ENCODE measurements around the gene NR3C1.

NR3C1 gene

DNA sequence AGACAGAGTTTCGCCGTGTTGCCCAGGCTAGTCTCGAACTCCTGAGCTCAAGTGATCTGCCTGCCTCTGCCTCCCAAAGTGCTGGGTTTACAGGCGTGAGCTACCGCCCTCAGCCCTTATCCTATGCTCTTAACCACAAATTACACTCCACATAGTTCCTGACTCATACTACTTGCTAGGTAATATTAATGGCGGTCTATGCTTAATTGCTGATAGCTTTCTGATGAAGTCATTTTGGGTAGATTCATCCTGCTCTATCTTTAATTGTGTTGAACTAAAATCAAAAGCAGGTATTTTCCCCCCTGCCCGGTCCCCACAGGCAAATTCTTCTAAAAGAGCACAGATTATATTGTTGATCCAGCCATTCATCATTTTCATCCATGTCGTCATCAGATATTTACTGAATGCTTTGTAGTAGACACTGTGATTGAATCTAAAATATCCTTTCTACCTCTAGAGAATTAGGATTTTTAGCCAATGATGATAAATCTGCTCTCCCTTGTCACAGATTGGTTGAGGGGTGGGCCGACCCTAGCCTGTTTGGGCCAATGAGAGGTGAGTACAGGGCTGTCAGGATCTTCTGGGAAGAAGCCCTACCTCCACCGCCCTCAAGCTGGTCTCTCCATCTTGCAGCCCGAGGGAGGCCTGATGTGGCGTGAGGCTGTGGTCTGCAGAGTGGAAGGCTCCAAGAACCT lies 144.8 kb downstream of the NR3C1 start:
- no peaks in the 10 kb centered on the region for H3K36me3 ChIP-seq (ENCODE audit: control insufficient read depth, insufficient read depth, low read length)
- 96 to 97% methylated on average over 7 to 8 of the region's 12 CpGs for WGBS, 2 experiments (ENCODE audit: insufficient coverage in 2 of 2)
- no peaks in the 10 kb centered on the region for H3K9me3 ChIP-seq (ENCODE audit: control insufficient read depth, low read length)
- H3K4me3 ChIP-seq (ENCODE audit: extremely low read depth, insufficient read depth, low read length, poor library complexity, severe bottlenecking): no peak overlapping the region
- H3K27ac ChIP-seq (ENCODE audit: low read depth, low read length, severe bottlenecking): no peak overlapping the region
- no peaks in the 10 kb centered on the region for H3K4me1 ChIP-seq (ENCODE audit: control insufficient read depth, insufficient read depth, low read length, poor library complexity, severe bottlenecking)

DNA sequence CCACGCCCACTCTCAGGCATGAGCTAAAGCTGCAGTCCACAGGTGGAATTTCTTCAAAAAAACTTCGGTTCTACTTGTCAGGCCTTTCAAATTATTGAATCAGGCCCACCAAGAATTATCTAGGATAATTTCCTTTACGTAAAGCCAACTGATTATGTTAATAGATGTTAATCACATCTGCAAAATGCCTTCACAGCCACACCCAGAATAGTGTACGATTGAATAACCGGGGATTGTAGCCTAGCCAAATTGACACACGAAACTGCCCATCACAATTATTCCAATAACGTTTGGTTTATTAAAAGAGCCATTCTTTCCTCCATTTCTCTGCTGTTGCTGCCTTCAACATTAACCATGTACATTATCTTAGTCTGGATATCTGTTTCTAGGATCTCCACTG lies 148.7 kb downstream of the NR3C1 start:
- H3K36me3 ChIP-seq (ENCODE audit: control insufficient read depth, insufficient read depth, low read length): no peaks in the 10 kb centered on the region
- peaks cover 2% of the 10 kb centered on the region for H3K4me1 ChIP-seq (ENCODE audit: control insufficient read depth, insufficient read depth, low read length, poor library complexity, severe bottlenecking)
- no peaks in the 10 kb centered on the region for H3K9me3 ChIP-seq (ENCODE audit: control insufficient read depth, low read length)
- 92 to 95% methylated on average over 4 to 5 of the region's 7 CpGs for WGBS, 2 experiments (ENCODE audit: insufficient coverage in 2 of 2)
- H3K4me3 ChIP-seq (ENCODE audit: extremely low read depth, insufficient read depth, low read length, poor library complexity, severe bottlenecking): no peak overlapping the region
- no peak overlapping the region for H3K27ac ChIP-seq (ENCODE audit: low read depth, low read length, severe bottlenecking)

DNA sequence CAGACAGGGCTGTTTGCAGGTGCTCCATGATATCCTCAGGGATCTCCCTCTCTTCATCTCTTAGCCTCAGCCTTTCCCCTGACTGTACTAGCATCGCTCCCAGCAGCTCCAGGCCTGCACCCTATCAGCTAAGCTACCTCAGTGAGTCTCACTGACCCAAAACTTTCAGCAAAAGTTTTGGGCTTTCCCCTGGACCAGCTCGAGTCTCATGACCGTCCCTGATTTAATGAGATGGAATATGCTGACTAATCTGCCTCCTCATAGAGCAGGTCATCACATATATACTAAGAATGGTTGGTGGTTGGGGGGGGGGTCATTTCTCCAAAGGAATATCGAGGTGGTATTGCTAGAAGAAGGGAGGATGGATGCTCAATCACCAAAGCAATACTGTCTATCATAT lies 151.5 kb downstream of the NR3C1 start:
- H3K4me1 ChIP-seq (ENCODE audit: control insufficient read depth, insufficient read depth, low read length, poor library complexity, severe bottlenecking): peaks cover 2% of the 10 kb centered on the region
- no peaks in the 10 kb centered on the region for H3K36me3 ChIP-seq (ENCODE audit: control insufficient read depth, insufficient read depth, low read length)
- no peaks in the 10 kb centered on the region for H3K9me3 ChIP-seq (ENCODE audit: control insufficient read depth, low read length)
- no peak overlapping the region for H3K27ac ChIP-seq (ENCODE audit: low read depth, low read length, severe bottlenecking)
- WGBS, 2 experiments (ENCODE audit: insufficient coverage in 2 of 2): 71 to 86% methylated on average over 1 of the region's 4 CpGs
- no peak overlapping the region for H3K4me3 ChIP-seq (ENCODE audit: extremely low read depth, insufficient read depth, low read length, poor library complexity, severe bottlenecking)

DNA sequence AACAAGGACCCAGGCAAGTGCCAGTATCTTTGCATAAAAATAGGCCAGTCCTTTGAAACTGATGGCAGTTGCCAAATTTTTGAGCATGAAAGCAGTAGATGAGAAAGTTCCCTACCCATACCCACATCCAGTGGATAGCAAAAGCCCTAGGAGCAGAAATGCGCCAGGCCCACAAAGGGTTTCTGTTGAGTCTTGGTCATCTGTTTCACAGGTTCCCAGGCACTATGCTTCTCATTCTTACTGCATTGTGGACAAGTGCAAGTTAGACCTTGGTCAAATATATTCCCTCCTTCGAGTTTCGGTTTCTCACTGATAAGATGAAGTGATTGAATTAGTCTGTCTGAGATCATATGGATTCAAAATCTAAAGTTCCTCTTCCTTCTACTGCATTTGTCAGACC lies 152.3 kb downstream of the NR3C1 start:
- 96 to 100% methylated on average over 1 to 3 of the region's 3 CpGs for WGBS, 2 experiments (ENCODE audit: insufficient coverage in 2 of 2)
- Histone ChIP-seq H3K36me3 (ENCODE audit: control insufficient read depth, insufficient read depth, low read length) (no peaks in the 10 kb centered on the region), H3K27ac (ENCODE audit: low read depth, low read length, severe bottlenecking) (no peak overlapping the region), H3K4me3 (ENCODE audit: extremely low read depth, insufficient read depth, low read length, poor library complexity, severe bottlenecking) (no peak overlapping the region), H3K4me1 (ENCODE audit: control insufficient read depth, insufficient read depth, low read length, poor library complexity, severe bottlenecking) (peaks cover 4% of the 10 kb centered on the region), H3K9me3 (ENCODE audit: control insufficient read depth, low read length) (no peaks in the 10 kb centered on the region)

DNA sequence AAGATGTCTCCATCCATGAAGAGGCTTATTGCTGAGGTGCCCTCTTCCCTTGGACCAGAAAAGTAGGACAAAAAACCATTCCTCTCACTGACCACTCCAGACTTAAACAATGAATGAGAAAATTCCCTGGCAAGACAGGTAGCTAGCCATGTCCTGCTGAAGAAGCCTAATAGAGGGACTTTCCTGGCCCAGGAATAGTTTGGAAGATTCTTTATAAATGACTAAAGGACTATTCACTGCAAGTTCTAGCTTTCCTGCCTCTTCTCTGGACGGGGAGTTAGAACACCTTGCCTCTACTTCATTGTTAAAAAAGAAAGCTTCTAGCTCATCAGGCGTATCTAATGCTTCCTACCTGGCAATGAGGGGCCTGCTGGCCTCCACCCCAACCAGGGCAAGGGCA lies 153.6 kb downstream of the NR3C1 start:
- peaks cover 6% of the 10 kb centered on the region for H3K4me1 ChIP-seq (ENCODE audit: control insufficient read depth, insufficient read depth, low read length, poor library complexity, severe bottlenecking)
- no peak overlapping the region for H3K27ac ChIP-seq (ENCODE audit: low read depth, low read length, severe bottlenecking)
- peaks cover 9% of the 10 kb centered on the region for H3K9me3 ChIP-seq (ENCODE audit: control insufficient read depth, low read length)
- no peak overlapping the region for H3K4me3 ChIP-seq (ENCODE audit: extremely low read depth, insufficient read depth, low read length, poor library complexity, severe bottlenecking)
- 100% methylated on average over 1 of the region's 2 CpGs for WGBS, 2 experiments (ENCODE audit: insufficient coverage in 2 of 2)
- H3K36me3 ChIP-seq (ENCODE audit: control insufficient read depth, insufficient read depth, low read length): no peaks in the 10 kb centered on the region

DNA sequence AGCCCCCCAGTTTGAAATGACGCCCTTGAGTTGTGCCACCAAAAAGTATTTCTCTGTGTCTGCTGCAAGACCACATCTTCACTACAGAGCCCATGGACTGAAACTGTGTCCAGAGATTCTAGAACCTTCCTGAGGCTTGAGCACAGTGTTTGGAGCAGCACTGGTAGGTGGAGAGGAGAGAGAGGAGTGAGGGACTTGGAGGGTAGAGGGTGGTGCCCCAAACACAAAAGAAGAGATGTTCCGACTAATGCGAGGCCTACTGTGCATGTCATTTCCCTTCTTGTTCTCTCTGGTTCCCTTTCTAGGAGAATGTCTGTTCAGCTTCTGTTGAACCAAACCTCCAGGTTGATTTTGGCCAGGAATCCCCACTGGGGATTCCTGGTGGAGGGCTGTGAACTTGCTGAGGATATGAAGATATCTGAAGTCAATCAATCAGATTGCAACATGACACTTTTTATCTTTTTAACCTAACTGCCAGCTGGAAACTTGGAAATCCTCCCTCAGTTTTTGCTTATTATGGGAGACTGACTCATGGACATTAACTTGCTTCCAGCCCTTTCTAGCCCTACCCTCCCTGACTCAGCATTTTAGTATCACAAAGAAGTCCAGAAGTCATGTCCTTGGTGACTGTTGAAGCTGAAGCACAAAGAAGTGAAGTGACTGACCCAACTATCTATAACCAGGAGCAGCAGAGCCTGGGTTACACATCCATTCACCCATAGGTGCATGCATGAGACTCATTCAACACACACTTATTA lies 154.5 kb downstream of the NR3C1 start:
- H3K27ac ChIP-seq (ENCODE audit: low read depth, low read length, severe bottlenecking): no peak overlapping the region
- no peak overlapping the region for H3K4me3 ChIP-seq (ENCODE audit: extremely low read depth, insufficient read depth, low read length, poor library complexity, severe bottlenecking)
- WGBS, 2 experiments (ENCODE audit: insufficient coverage in 2 of 2): 80 to 96% methylated on average over 3 of the region's 3 CpGs
- H3K9me3 ChIP-seq (ENCODE audit: control insufficient read depth, low read length): peaks cover 9% of the 10 kb centered on the region
- peaks cover 15% of the 10 kb centered on the region for H3K4me1 ChIP-seq (ENCODE audit: control insufficient read depth, insufficient read depth, low read length, poor library complexity, severe bottlenecking)
- no peaks in the 10 kb centered on the region for H3K36me3 ChIP-seq (ENCODE audit: control insufficient read depth, insufficient read depth, low read length)

DNA sequence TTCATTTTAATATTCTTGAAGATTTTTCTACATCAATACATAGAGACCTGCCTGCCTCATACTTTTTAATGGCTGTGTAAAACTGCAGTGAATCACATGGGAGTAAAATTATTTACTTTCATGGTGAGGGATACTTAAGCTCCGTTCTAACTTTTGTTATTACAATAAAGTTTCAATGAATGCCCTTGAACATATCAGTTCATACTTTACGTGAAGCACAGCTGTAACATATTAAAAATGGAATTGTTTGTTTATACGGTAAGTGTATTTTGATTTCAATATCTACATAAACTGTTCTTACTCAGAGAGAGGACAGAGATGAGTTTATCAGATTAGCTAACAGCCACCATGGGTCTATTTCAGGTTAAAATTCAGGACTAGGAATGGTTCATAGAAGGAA lies 155.1 kb downstream of the NR3C1 start:
- no peak overlapping the region for H3K27ac ChIP-seq (ENCODE audit: low read depth, low read length, severe bottlenecking)
- H3K4me1 ChIP-seq (ENCODE audit: control insufficient read depth, insufficient read depth, low read length, poor library complexity, severe bottlenecking): peaks cover 20% of the 10 kb centered on the region
- no peak overlapping the region for H3K4me3 ChIP-seq (ENCODE audit: extremely low read depth, insufficient read depth, low read length, poor library complexity, severe bottlenecking)
- H3K36me3 ChIP-seq (ENCODE audit: control insufficient read depth, insufficient read depth, low read length): no peaks in the 10 kb centered on the region
- no CpG with 5 or more reads among the region's 3 CpGs for WGBS, 2 experiments (ENCODE audit: insufficient coverage in 2 of 2)
- H3K9me3 ChIP-seq (ENCODE audit: control insufficient read depth, low read length): peaks cover 9% of the 10 kb centered on the region

DNA sequence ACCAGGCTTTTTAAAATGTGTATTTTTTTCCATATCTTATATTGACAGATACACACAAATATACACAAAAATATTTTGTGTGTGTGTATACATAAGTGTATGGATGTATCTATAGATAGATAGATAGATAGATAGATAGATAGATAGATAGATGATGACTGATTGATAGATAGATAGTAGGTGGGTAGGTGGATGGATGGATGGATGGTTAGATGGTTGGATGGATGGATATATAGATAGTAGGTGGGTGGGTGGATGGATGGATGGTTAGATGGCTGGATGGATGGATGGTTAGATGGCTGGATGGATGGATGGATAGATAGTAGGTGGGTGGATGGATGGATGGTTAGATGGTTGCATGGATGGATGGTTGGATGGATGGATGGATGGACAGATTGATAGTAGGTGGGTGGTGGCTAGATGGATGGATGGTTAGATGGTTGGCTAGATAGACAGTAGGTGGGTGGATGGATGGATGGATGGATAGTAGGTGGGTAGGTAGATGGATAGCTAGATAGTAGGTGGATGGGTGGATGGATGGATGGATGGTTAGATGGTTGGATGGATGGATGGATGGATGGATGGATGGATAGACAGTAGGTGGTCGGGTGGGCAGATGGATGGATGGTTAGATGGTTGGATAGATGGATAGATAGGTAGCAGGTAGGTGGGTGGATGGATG lies 156.2 kb downstream of the NR3C1 start:
- Histone ChIP-seq H3K4me3 (ENCODE audit: extremely low read depth, insufficient read depth, low read length, poor library complexity, severe bottlenecking) (no peak overlapping the region), H3K9me3 (ENCODE audit: control insufficient read depth, low read length) (peaks cover 9% of the 10 kb centered on the region), H3K27ac (ENCODE audit: low read depth, low read length, severe bottlenecking) (no peak overlapping the region), H3K36me3 (ENCODE audit: control insufficient read depth, insufficient read depth, low read length) (no peaks in the 10 kb centered on the region), H3K4me1 (ENCODE audit: control insufficient read depth, insufficient read depth, low read length, poor library complexity, severe bottlenecking) (peaks cover 27% of the 10 kb centered on the region)
- WGBS, 2 experiments (ENCODE audit: insufficient coverage in 2 of 2): 75 to 90% methylated on average over 1 of the region's 1 CpG

DNA sequence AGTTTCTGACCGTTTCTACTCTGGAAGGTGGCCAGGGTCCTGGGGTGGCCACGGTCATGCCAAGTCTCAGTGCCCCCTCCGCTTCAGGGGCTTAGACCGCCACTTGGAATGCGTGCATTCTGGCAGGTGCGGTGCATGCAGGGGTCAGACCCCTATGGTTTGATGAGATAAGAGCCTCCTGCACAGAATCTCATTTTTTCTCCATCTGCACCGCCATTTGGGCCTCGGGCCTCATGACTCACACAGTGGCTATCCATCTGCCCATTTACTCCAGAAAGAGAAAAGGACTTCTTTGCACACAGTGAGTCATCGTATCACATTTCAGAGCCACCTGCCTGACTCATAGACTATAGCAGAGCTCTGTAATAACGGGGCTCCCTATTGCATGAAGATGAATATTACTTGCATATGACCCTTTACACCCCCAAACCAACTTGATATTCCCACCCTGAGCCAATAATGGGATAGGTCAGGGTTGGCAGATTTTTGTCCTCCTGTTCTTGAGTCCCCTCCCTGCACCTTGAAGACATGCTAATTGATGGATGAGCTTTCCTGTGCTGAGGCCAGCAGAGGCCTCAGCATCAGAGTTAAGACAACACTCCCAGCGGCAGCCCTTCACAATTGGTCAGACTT lies 157.4 kb downstream of the NR3C1 start:
- Histone ChIP-seq H3K9me3 (ENCODE audit: control insufficient read depth, low read length) (peaks cover 9% of the 10 kb centered on the region), H3K4me3 (ENCODE audit: extremely low read depth, insufficient read depth, low read length, poor library complexity, severe bottlenecking) (no peak overlapping the region), H3K27ac (ENCODE audit: low read depth, low read length, severe bottlenecking) (peak overlapping the region; percentile 30), H3K36me3 (ENCODE audit: control insufficient read depth, insufficient read depth, low read length) (no peaks in the 10 kb centered on the region), H3K4me1 (ENCODE audit: control insufficient read depth, insufficient read depth, low read length, poor library complexity, severe bottlenecking) (peaks cover 27% of the 10 kb centered on the region)
- WGBS, 2 experiments (ENCODE audit: insufficient coverage in 2 of 2): 92 to 99% methylated on average over 8 to 9 of the region's 11 CpGs

DNA sequence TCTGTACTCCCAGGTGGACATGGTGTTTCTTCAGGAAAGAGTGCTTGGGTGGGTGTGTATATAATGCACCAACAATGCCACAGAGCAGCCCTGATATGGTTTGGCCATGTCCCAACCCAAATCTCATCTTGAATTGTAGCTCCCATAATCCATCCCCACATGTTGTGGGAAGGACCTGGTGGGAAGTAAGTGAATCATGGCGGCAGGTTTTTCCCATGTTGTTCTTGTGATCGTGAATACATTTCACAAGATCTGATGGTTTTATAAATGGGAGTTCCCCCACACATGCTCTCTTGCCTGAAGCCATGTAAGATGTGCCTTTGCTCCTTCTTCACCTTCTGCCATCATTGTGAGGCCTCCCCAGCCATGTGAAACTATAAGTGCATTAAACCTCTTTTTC lies 158.5 kb downstream of the NR3C1 start:
- Histone ChIP-seq H3K4me1 (ENCODE audit: control insufficient read depth, insufficient read depth, low read length, poor library complexity, severe bottlenecking) (peaks cover 26% of the 10 kb centered on the region), H3K4me3 (ENCODE audit: extremely low read depth, insufficient read depth, low read length, poor library complexity, severe bottlenecking) (no peak overlapping the region), H3K9me3 (ENCODE audit: control insufficient read depth, low read length) (peaks cover 9% of the 10 kb centered on the region), H3K36me3 (ENCODE audit: control insufficient read depth, insufficient read depth, low read length) (no peaks in the 10 kb centered on the region), H3K27ac (ENCODE audit: low read depth, low read length, severe bottlenecking) (peak overlapping the region; percentile 99)
- no CpG with 5 or more reads among the region's 2 CpGs for WGBS, 2 experiments (ENCODE audit: insufficient coverage in 2 of 2)

Data from mesodermal cell (in vitro differentiated cells).